Fibroblast of peridontal ligament (primary cell): ENCODE data around the gene PDE10A.

Source experiments
- DNase-seq: peaks from one replicate; pipeline ENCODE4 v3.0.0-alpha.2; 2010; ENCODE audit errors: extremely low read depth

PDE10A gene

GRCh38 chr6:165678429-165678828 lies 15.4 kb upstream of the PDE10A start:
- no peak for DNase-seq

- DNase-seq = no peak
Observed at GRCh38 chr6:165677091-165677490, 14.1 kb upstream of the PDE10A start.

DNA sequence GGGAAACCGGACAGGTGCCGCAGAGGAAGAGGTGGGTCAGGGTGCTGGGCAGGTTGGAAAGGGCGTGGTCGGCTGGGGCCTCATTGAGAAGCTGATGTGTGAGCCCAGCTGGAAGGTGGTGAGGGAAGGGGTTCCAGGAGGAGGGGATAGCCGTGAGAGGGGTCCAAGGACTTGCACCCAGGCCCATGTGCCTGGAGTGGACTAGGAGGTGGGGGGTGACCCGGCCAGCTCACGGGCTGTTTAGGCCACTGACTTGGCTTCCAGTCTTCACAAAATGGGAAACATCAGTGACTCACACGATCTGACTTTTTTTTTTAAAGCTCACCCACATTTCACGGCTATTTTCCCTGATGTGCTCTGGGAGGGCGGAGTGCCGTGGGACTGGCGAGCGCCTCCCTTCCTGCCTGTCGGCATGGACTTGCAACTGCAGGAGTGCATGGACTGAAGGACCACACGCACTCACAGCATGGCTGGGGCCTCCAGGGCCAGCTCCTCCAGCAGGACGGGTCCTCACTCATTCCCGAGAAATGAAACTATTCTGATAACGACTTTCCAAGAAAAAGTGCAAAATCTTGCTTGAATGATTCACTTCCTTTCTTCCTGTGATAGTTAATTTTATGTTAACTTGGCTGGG lies 13.5 kb upstream of the PDE10A start:
- DNase-seq = no peak

GRCh38 chr6:165675120-165675519 lies 12.1 kb upstream of the PDE10A start:
- DNase-seq = no peak

DNA sequence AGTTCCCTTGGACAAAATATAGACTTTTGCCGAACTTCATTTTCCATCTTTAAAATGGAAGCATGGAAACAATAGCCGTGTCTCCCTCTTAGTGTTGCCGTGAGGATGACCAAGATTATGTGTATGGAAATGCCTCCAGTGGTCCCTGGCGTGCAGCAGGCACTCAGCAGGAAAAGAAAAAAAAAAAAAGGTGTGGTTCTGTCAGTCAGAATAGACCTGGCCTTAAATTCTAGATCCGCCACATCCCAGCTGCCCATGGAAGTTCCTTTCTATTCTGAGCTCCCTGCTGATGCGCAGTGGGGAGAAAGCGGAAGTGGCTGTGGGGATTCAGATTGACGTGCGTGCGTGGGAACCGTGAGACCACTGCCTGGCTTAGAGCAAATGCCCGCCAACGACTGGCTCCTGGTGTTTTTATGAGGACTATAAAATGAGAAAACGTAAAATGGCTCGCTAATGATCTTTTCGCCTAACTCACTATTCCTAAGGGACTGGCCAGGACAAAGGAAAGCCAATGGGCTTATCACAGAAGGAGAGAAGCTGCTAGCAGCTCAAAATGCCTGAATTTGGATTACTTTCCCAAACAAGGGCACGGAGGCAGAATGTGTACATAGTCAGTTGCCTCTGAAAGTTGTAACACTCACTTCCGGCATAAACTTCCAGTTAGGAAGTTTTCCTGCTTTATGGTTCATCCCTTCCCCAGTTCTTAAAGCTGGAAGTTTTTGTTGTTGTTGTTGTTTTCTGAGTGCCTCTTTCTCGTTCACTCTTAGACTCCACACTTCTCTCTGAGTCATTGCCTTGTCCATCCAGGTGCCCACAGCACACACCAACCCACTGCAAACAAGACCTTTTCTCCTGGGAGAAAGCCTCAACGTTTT lies 11.4 kb upstream of the PDE10A start:
- DNase-seq = no peak

DNA sequence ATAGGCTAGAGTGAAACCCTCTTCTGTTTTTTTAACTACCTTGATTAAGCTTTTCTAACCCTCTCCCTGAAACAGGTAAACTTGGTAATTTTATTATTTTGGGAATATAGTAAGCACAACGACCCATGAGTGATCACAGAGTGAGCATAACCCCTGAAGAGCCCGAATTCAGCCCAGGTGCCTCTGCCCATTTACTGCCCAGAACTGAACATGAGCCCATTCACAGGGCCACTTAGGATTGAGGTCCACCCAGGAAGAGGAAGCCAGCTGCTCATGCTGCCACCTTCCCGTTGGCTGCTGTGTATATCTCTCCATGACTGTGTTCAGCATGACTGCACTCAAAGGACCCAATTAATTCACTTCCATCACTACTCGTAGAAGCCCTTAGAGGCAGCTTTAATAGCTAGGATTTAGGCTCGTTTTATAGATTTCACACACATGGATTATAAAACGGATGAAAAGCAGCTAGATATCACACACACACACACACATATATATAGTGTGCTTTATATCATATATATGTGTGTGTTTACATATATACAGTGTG lies 8.3 kb upstream of the PDE10A start:
- DNase-seq = no peak

- no peak for DNase-seq
Observed at GRCh38 chr6:165668951-165669350, 5.9 kb upstream of the PDE10A start.

DNA sequence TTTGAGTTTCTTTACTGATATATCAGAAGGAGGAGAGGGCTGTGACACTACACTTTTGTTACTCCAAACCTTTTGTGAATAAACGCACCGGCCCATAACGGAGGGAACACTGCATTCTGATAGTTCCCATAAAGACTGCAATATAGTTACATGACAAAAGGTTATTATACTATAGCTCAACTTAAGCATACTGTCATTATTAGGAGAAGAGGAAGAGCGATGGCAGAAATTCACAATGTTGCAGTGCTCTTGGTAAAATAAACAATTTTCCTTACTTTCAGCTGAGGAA lies 2.3 kb upstream of the PDE10A start:
- DNase-seq = no peak

GRCh38 chr6:165664559-165665383 lies 1.7 kb upstream of the PDE10A start:
- no peak for DNase-seq

DNA sequence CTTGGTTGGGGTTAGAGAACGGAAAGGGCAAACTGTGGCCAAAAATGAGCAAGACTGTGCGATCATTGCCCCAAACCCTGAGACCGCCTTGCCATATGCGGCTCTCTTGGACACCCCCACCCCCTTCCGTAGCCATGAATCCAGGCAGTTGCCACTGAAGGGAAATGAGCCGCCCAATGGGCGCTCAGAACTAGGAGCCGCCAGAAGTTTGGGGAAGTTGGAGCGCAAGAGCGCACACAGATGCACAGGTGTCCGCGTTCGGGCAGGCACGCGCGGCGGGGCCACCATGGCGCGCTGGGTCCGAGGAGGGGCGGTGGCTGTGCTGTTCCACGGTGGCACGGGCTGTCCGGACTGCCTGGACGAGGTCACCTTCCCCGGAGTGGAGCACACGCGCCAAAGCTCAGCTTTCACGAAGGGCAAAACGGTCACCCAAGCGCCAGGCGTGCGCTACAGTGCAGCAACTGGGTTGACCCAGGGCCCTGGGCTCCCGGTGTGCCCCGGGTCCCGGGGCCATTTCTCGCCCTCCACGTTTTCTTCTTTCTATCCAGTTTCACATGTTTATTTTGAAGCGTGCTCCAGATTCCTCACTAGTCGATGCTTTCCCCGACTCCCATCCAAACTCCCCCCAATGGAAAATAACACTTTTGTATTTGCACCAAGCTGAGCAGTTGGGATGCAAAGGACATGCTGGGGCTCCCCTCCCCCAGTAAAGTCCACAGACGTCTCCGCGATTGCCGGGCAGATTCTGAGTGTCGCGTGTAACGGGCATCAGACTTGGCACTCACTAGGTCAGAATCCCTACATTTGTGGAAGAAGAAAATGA lies 906 bp upstream of the PDE10A start:
- DNase-seq = no peak

DNA sequence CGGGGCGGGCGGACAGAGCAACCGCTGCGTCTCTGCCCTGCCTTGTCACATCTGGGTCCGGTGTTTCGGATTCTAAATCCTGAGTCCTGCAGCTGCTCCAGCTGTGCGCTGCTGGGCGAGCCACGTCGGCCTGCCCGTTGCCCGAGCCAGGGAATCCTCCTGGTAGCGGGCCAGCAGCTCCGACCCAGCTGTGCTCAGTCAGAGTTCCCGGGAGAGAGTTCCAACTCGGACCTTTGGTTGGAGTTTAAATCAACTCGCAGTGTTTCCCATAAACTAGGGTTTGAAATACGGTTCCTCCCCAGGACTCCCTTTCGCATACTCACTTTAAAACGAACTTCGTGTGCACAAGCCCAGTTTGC lies 315 bp upstream of the PDE10A start:
- DNase-seq = peak; percentile 17

DNA sequence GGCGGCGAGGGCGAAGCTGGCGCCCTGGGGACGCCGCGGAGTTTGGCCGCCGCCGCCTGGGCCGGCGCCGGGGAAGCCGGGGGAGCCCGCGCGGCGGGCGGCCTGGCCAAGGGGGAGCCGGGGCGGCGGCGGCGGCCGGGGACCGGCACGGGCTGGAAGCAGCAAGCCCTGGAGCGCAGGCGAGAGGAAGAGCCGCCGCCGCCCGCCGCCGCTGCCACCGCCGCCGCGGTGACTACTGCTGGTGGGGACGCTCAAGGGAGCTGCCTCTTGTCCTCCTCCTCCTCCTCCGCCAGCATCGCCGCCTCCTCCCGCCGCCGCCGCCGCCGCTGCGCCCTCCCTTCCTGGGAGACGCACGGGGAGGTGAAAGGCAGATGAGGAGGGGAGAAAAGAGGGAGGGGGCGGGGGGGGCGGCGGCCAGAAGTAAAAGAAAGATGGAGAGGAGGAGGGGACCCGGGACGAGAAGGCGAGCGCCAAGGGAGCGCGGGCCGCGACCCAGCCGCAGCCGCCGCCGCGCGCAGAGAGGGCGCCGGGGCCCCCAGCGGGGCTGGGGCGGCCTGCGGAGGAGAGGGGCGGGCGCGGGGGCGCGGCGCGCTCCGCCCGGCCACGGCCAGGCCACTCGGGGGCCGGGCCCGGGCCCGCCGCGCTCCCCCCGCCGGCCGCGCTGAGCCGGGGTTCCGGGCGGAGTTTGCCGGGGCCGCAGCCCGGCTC lies 846 bp downstream of the PDE10A start:
- DNase-seq = no peak

- DNase-seq = no peak
Observed at GRCh38 chr6:165661664-165662025, 1.4 kb downstream of the PDE10A start.

DNA sequence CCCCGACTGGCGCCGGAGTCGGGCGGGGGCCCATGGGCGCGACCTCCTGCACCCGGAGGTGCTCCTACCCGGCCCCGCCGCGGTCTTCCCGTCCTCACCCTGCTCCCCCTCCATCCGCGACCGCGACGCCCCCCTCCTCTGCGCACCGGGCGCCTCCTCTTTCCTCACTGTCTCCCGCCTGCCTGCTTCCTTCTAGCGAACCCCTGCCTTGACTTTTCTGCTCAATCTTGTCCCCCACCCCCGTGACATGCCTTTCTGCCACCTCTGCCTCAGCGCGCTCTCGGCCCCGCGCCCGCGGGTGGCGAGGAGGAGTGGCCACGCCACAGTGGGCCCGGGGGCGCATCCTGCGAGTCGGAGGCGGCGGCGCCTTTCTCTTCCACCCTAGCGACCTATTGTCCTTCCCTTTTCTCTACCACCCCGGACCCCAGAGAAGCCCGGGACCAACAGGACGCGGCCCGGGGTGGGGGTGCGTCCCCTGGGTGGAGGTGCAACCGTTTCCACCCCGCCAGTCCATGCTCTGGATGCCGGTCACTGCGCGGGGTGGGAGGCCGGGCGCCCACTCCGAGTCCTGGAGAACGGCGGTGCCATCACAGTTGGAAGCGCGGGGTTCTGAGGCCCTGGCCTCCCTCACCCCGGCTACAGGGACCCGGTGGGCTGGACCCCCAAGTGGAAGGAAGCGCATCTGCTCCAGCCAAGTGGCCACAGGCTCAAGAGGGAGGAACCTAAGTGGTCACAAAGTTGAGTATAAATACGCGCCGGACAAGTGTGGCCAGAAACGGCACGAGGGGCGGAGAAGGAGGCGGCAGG lies 2.0 kb downstream of the PDE10A start:
- DNase-seq = no peak

- DNase-seq = no peak
Observed at GRCh38 chr6:165659945-165660856, 2.8 kb downstream of the PDE10A start.

- DNase-seq = no peak
Observed at GRCh38 chr6:165658395-165659058, 4.5 kb downstream of the PDE10A start.

DNA sequence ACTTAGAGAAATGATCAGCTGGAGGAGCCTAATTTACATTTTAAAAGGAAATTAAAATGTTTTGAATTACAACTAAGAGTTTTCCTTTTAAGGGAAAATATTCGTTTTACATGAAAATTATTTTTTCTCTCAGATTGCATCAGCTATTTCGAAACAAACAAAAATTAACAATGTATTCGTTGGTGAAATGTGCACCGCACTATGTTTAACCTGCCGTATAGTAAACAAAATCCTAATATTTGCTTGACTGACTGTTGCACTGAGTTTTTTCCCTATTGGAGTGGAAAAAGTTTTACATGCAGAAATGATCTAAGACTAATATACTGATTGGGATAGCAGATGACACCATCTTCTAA lies 5.7 kb downstream of the PDE10A start:
- DNase-seq = no peak

- no peak for DNase-seq
Observed at GRCh38 chr6:165656581-165657324, 6.3 kb downstream of the PDE10A start.
